Kidney (tissue), 14 donors: ENCODE results near the gene IGSF11. TPM values are rescaled to one million over a fixed set of nuclear protein-coding genes. Genes with fewer than 3 reads are reported as not detected.

Experiments used
- DNase-seq, 5 donors: peaks; one replicate each; pipeline ENCODE4 v3.0.0-alpha.2; 2013 to 2020
- FAIRE-seq: peaks from 2 replicates; lab custom pipeline; 2012; peaks lifted over from hg19 to GRCh38; lab: Jason Lieb, UNC
- H3K27ac ChIP-seq, 2 donors: one replicate each; pipeline ENCODE4 v1.7.0; 2013; ENCODE audit warnings: low read depth in 2 of 2, low read length in 2 of 2, inconsistent platforms in 1 of 2
- H3K27me3 ChIP-seq: one replicate; pipeline ENCODE4 v1.7.1; 2013; ENCODE audit warnings: low read length, inconsistent platforms; ENCODE audit not compliant: control insufficient read depth, insufficient read depth
- H3K36me3 ChIP-seq, 3 donors: one replicate each; pipeline versions ENCODE4 v1.7.0 to v1.7.1; 2013; ENCODE audit warnings: low read length in 3 of 3, control low read depth in 1 of 3, inconsistent platforms in 1 of 3; ENCODE audit not compliant: insufficient read depth in 3 of 3, control insufficient read depth in 2 of 3
- H3K4me1 ChIP-seq, 3 donors: one replicate each; pipeline versions ENCODE4 v1.7.0 to v1.7.1; 2013; ENCODE audit warnings: low read length in 3 of 3, inconsistent platforms in 1 of 3, low read depth in 1 of 3; ENCODE audit not compliant: control insufficient read depth in 2 of 3, insufficient read depth in 2 of 3
- H3K4me3 ChIP-seq, 3 donors: one replicate each; pipeline versions ENCODE4 v1.7.0 to v1.8.1; 2013; ENCODE audit warnings: low read length in 3 of 3, control low read depth in 1 of 3, inconsistent platforms in 1 of 3
- H3K9ac ChIP-seq, 3 donors: one replicate each; pipeline versions ENCODE4 v1.7.0 to v1.7.1; 2013; ENCODE audit warnings: low read length in 3 of 3, control low read depth in 1 of 3, inconsistent platforms in 1 of 3
- H3K9me3 ChIP-seq, 3 donors: one replicate each; pipeline versions ENCODE4 v1.7.0 to v1.7.1; 2013; ENCODE audit warnings: low read length in 3 of 3, control low read depth in 1 of 3, inconsistent platforms in 1 of 3; ENCODE audit not compliant: control insufficient read depth in 2 of 3, insufficient read depth in 1 of 3
- CTCF ChIP-seq: IDR thresholded peaks from 3 replicates; pipeline ENCODE4 v1.5.1; 2012; ENCODE audit warnings: mild to moderate bottlenecking, moderate library complexity, borderline replicate concordance; ENCODE audit not compliant: insufficient read depth; ENCODE audit errors: extremely low read depth
- intact Hi-C: fragments of 100-400 bp; cut with DNase I; formaldehyde crosslinking; loops from one replicate; pipeline ENCODE4 v1.11.1; 2022
- polyA plus RNA-seq: library from polyadenylated mRNA; stranded (reverse); fragments of 350-450 nt; fragmentation: Illumina TruSeq; extraction: RNeasy Lipid Tissue Mini Kit (QIAGEN cat#74804); gene quantifications from one replicate; pipeline ENCODE4 v1.2.3, GENCODE V29; 2014; ENCODE audit warnings: low read depth, low replicate concordance; ENCODE audit not compliant: insufficient read depth
- total RNA-seq: library from RNA; stranded (reverse); fragmentation: NEBNext Ultra II Directional; extraction: Animal tissue kit (Norgen Biotek cat#: 25700); gene quantifications from one replicate; pipeline ENCODE4 v1.2.1, GENCODE V29; 2021
- donor health status: control.
- donor health status: control.
- donor health status: control.
- donor health status: control.
- donor health status: control.
- donor health status: DM: yes; HTN: yes; CAD: no.
- donor health status: Normal renal cell carcinoma (clear cell type).

IGSF11 gene
- total and polyA plus RNA-seq, 2 donors from 2014 or later: 1.3 to 6.7 TPM

GRCh38 chr3:119042162-119042561 is 7.5 kb upstream of the IGSF11 start:
- DNase-seq (no peak), FAIRE-seq (no peak)
- no peaks in the 10 kb centered on the region for H3K27me3 ChIP-seq
- no peak overlapping the region for H3K4me3 ChIP-seq
- no peak overlapping the region for H3K27ac ChIP-seq
- peaks cover 0 to 4% (median 0%) of the 10 kb centered on the region in 3 donors for H3K9me3 ChIP-seq
- H3K4me1 ChIP-seq: no peaks in the 10 kb centered on the region
- no peaks in the 10 kb centered on the region for H3K36me3 ChIP-seq
- no peak for TF ChIP-seq CTCF
- intact Hi-C loops: no loop called here
- no peak overlapping the region for H3K9ac ChIP-seq

GRCh38 chr3:119035014-119035346 is 334 bp upstream of the IGSF11 start:
- DNase-seq (no peak), FAIRE-seq (no peak)
- Histone ChIP-seq H3K4me3 (peak overlapping the region; percentile 37 to 74 (median 64)), H3K4me1 (no peaks in the 10 kb centered on the region), H3K27ac (peak overlapping the region in 1 of 2 donors; percentile 38), H3K9me3 (peaks cover 0 to 4% (median 0%) of the 10 kb centered on the region in 3 donors), H3K36me3 (no peaks in the 10 kb centered on the region), H3K9ac (no peak overlapping the region), H3K27me3 (no peaks in the 10 kb centered on the region)
- intact Hi-C loops: no loop called here
- no peak for TF ChIP-seq CTCF

- no peak for TF ChIP-seq CTCF
- Histone ChIP-seq H3K36me3 (no peaks in the 10 kb centered on the region), H3K9me3 (no peaks in the 10 kb centered on the region), H3K27me3 (no peaks in the 10 kb centered on the region), H3K4me1 (no peaks in the 10 kb centered on the region), H3K9ac (peak overlapping the region in 2 of 3 donors; percentile 38 to 46), H3K4me3 (peak overlapping the region; percentile 44 to 74 (median 74)), H3K27ac (peak overlapping the region in 1 of 2 donors; percentile 38)
- FAIRE-seq: no peak
- intact Hi-C loops: no loop called here
- no peak for DNase-seq
Observed at GRCh38 chr3:119033393-119034255, 1.0 kb downstream of the IGSF11 start.
